ENCODE results near the gene NKAIN2.
"Not testable (repeated sequence)": the region's sequence is repeated elsewhere in the genome, so short reads cannot be mapped to it uniquely, and the experiment has no call there.

The NKAIN2 gene

DNA sequence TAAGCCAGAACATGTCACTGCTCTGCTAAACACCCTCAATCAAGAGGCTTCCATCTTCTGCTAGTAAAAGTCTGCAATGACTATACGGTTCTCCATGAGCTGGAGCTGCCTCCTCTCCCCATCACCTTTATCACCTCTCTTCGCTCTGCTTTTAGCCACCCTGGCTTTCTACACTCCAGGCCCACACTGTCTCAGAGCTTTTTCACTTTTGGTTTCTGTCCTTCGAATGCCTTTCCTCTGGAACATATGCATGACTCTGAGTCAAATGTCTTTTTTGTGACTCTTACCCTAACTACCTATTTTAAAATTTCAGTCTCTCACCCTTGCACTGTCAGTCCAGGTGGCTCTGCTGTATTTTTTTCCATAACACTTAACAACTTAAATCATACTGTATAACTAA, 633.1 kb downstream of the NKAIN2 start:
- no peak for DNase-seq (ENCODE audit: low read depth)

DNA sequence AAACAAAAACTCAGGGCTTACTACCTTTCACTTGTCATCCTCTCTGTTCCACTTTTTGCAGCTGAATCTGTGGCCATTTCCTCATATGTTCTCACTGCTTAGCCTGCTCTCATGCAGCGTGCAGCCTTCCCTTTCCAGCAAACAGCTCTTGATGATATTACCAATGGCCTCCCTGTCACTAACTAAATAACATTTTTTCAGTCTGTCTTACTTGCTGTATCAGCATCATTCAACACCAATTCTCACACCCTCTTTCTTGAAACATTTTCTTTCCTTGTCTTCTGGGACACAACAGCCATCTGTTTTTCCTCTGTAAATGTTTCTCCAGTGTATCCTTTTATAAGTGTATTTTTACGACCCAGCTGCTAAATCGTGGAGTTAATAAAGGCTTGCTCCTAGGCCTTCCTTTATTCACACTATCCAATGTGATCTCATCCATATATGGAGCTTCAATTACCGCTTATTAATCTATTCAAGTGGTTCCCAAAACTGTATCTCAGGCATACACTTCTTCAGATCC, 634.9 kb downstream of the NKAIN2 start:
- DNase-seq (ENCODE audit: low read depth), result no peak

DNA sequence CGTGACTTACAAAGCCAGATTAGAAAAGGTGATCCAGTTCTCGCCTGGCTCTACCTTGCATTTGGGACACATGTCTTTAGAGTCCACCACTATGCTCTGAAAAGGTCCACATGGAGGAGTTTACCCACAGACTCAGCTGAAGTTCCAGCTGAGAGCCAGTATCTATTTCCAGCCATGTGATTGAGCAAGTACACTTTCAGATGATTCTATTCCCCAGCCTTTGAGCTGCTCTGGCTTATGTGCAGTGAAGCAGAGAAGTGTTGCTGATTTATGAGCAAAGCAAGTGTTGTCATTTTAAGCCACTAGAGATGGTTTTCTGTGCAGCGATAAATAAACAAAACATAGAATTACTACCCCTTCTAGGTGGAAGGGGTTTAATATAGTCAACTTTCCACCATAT, 637.8 kb downstream of the NKAIN2 start:
- no peak for DNase-seq (ENCODE audit: low read depth)

DNA sequence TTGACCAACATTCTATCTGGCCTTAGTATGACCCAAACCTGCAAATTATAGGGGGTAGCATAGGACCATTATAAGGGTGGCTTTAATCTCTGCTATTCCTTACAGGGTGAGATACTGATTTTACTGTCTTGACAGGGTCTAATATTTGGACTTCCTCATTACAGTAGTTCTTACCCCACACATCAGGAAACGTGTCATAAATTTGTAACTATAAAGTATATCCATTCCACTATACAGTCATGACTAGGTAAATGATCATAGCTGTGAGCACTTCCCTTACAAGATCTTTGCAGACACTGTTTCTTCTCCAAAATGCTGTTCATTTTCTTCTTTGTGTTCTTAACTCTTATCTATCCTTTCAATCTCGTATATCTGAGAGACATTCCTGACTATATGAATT, 639.9 kb downstream of the NKAIN2 start:
- no peak for DNase-seq (ENCODE audit: low read depth)

DNA sequence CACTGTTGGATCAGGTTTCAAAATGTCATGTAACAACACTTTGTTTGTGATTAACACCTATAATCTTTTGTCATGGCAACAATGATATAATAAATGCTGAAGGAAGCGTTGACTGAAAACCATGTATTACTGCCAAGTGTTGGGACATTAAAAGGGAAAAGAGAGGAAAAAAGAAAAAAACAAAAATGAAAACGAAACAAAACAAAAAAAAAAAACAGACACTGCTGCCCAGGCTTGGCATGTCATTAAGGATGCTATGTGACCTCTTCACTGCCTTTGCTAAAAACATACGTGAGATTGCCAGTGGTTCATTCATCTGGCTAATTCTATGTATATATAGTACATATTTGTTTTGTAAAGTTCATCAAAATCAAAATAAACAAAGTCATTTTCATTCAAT, 641.9 kb downstream of the NKAIN2 start:
- DNase-seq (ENCODE audit: low read depth), result no peak

DNA sequence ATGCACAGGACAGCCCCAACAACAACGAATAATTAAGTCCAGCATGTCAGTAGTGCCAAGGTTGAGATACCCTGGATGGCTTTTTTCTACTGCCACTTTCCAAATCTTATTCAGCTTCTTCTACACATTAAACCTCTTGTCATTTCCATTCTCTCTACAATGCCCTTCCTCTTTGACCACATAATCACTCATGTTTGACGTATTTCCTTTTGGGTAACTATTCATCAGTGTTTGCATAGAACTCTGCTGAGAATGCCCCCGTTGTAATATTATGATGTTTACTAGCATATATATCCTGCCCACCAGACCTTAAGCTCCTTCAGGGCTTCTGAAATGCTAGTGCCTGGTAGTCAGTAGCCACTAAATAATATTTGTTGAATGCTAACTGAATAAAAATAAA, 643.3 kb downstream of the NKAIN2 start:
- no peak for DNase-seq (ENCODE audit: low read depth)

DNA sequence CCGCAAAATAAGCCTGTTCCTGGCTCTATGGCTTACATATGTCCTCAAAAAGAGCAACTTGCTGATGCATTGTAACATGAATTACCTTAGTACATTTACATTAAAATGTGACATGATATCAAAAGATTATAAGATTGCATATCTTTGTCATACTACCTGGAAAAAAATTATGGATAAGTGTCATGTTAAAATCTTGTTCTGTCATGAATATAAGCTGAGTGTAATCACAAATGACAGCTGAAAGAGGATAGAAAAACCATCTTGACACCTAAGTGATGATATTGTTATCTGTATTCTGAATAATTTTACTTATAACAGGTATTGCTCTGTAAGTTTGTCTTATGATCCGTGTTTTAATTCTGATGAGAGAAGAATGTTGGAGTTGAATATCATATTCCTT, 655.6 kb downstream of the NKAIN2 start:
- DNase-seq (ENCODE audit: low read depth), result no peak

DNA sequence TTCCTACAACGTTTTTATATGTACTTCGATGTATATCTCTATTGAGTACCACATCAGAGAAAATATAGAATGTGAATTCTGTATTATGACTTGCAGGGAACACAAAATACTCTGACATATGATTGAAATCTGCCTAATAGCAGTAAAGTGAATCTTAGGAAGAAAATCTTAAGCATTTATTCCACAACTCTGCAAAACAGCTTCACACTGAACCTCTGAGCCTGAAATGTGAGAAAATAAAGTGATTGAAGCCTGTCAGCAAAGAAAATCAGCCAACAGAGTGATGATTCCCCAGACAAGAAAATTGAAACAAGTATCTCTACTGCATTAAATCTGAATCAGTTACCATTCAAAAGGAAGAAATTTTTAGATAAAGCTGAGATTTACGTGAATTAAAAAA, 659.1 kb downstream of the NKAIN2 start:
- no peak for DNase-seq (ENCODE audit: low read depth)

DNA sequence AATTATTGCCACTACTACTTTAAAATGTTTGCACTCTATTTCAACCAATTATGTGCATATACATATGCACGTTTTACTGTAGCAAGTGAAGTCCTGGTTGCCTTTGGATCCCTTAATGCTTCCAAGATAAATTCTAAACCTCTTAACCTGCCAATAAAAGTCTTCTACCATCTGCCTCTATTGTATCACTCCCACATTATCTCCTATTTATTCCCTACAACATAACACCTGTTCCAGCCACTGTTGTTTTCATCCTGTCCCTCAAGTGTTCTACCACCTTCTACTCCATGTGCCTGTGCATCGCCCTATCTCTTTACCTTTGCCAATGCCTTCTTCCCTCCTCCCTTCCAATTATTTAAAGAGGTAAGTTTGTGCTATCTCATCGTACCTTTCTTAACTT, 659.6 kb downstream of the NKAIN2 start:
- no peak for DNase-seq (ENCODE audit: low read depth)

DNA sequence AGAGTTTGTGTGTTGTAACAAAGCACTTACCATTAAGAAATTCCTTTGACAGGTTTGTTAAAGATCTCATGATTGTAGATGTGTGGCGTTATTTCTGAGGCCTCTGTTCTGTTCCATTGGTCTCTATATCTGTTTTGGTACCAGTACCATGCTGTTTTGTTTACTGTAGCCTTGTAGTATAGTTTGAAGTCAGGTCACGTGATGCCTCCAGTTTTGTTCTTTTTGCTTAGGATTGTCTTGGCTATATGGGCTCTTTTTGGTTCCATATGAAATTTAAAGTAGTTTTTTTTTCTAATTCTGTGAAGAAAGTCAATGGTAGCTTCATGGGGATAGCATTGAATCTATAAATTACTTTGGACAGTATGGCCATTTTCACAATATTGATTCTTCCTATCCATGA, 660.9 kb downstream of the NKAIN2 start:
- not testable (repeated sequence) for DNase-seq (ENCODE audit: low read depth)

DNA sequence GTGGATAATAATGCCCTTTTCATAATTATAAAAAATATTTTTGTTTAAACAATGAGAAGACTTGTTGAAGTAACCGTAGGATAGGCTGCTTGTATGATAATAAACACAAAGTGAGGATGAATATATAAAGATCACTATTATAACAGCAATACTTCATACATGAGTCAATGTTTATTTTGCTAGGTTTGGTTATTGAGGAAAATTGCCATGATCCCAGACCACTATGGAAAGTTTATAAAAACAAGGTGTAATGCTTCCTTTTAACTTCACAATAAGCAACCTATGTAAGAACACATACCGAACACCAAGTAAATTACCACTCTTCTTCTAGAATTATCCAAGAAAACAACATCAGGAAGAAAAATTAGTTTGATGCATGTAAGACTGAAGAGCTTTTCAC, 663.3 kb downstream of the NKAIN2 start:
- no peak for DNase-seq (ENCODE audit: low read depth)

DNA sequence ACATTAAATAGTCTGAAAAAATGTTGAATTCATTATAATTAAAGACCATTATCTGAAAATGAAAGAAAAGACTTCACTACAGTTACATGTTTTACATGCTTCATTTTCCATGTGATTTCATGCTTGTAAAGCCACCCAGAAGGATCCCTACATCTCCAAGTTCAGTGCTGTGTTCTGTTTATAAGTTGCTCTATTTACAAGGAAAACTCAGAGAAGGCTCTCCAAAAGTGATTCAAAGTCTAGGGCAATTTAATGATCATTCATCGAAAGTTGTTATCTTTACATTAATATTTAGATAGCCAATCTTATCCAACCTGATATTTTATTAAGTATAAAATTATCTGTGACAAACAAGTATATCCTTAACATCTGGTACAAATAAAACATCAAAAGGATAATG, 663.7 kb downstream of the NKAIN2 start:
- DNase-seq (ENCODE audit: low read depth), result no peak

DNA sequence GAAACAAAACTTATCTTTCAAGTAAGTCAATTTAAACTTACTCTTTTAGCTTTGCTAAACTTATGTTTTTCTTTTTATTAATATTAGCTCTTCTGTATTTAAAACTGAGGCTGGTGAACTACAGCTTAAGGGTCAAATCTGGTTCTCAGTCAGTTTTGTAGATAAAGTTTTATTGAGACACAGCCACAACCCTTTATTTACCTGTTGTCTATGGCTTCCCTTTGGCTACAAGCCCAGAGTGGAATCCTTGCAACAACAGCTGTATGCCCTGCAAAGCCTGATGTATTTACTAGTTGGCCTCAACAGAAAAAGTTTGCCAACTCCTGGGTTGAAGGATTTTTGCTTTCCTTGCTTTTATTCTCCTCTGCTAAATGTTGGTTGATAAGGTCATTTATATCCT, 667.1 kb downstream of the NKAIN2 start:
- no peak for DNase-seq (ENCODE audit: low read depth)

DNA sequence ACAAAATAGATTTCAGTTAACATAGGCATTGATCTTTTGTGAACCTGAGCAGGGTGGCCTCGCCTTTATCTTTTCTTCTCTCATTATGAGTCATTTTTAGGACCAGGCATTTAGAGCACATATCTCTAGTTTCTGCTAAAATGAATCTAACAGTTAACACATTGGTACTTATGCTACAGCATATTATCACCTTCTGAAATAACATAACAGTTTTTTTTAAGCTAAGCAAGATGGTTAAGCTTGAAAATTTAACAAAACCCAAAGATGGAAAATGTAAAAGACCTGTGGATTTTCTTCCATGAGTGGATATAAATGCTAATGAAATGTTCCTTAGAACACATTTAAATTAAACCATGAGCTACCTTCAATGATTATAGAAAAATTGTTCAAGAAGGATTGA, 671.5 kb downstream of the NKAIN2 start:
- DNase-seq (ENCODE audit: low read depth), result no peak

DNA sequence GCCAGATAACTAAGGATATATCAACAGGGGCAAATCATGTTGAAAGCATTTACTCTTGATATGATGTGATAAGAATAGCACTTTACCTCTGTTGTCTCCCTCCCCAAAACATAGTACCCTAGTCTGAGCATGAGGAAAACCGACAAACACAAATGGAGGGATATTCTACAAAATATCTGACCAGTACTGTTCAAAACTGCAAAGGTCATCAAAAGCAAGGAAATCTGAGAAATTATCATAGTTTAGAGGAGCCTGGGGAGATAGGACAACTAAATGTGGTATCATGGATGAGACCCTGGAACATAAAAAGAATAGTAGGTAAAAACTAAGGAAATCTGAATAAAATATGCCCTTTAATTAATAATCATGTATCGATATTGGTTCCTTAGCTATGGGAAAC, 675.2 kb downstream of the NKAIN2 start:
- no peak for DNase-seq (ENCODE audit: low read depth)

DNA sequence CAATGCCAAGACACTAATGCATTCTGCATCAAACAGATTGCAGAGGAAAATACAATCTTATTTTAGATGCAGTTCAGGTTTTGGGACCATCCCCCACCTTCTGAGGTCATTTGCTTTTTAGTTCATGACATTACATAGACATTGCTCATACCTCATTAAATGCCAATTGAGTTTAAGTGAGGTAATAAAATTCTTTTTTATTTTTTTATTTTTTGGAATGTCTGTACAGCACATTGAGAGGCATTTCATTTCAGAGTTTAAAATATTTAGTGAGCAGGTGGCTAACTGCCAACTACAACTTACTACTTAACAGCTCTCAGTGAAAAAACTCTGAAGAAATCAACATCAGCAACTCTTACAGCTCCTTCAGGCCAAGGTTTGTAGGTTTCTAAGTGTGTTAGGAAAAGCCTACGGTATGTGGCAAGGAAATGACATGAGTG, 676.3 kb downstream of the NKAIN2 start:
- DNase-seq (ENCODE audit: low read depth), result no peak

DNA sequence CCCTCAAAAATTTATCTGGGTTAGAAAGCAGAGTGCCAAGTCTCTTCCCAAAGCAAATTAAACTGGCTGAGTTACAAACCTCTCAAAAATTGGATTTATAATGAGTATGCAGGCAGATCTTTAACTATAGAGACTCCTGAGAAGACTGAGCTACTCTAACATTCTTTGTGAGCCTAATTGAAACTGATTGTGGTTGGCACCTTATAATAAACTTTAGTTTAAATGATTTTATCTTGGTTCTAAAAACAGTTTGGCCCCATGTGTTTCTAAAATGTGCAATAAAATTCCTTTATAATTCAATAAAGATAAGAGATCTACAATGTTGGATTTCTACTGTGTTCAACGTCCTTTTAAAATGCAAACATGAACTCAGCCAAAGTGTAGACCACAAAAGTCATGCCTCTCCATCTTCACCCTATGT, 678.4 kb downstream of the NKAIN2 start:
- no peak for DNase-seq (ENCODE audit: low read depth)

DNA sequence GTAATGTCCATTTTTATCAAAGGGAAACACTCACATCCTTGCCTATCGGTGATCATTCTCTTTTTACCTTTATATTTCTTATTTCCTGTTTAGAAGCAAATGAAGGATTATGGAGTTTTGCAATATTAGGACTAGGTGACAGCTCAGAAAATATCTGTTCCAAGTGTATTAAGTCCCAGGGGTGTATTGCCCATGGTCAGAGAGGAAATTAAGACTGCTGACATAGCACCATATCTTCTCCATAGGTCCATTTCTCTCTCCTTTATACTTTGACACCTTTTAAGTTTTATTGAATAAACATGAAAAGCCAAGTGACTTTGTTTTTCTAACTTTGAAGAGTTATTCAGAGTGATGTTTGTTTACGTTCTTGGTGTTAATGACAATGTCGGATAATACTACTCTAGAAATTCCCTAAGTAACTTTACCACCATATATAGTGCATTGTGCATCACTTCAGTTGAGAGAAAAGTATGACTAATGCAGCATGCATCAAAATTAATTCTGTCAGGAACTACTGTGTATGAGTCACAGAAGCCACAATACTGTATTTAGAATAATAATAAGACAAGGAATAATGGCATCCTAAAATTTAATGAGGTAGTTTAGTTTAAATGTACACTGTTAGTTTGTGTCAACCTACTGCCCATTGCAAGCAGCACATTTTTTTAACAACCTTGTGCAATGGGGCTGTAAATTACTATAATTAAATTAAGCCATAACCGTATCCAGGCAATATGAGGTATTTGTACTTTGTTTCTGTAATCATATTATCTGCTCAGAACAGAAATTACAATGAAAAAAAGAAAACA, 684.2 kb downstream of the NKAIN2 start:
- DNase-seq (ENCODE audit: low read depth), result no peak

DNA sequence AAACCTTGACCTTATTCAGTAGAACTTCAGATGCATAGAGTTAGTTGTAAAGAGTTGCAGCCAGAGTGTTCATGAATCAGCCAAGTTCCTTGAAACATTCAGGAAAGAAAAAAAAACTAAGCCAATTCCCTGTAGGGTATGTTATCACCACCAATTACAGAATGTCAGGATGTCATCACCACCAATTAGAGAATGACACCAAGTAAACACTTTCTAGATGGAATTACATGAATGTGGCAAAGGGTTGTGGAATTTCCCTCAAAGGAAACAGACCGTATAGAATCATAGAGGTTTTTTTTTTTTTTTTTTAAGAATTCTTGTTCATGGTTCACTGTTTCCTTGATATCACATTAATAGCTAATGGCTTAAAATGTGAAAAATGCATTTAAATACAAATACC, 686.5 kb downstream of the NKAIN2 start:
- DNase-seq (ENCODE audit: low read depth), result no peak

DNA sequence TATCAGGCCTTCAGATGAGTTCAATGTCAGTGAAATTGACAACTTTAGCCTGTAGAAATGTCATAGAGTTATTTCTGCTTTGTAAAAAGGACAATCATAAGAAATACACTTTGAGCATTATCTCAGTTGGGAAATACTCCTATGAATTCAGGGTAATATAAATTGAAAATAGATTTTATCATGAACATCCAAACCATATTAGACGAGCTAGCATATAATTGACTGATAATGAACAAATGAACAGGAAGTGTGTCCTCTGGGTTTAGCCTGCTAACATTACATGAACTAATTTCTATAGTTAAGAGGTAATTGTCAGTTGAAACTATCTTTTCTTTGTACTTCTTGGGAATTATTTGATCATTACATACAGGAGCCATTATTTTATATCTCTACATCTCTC, 689.6 kb downstream of the NKAIN2 start:
- no peak for DNase-seq (ENCODE audit: low read depth)

DNA sequence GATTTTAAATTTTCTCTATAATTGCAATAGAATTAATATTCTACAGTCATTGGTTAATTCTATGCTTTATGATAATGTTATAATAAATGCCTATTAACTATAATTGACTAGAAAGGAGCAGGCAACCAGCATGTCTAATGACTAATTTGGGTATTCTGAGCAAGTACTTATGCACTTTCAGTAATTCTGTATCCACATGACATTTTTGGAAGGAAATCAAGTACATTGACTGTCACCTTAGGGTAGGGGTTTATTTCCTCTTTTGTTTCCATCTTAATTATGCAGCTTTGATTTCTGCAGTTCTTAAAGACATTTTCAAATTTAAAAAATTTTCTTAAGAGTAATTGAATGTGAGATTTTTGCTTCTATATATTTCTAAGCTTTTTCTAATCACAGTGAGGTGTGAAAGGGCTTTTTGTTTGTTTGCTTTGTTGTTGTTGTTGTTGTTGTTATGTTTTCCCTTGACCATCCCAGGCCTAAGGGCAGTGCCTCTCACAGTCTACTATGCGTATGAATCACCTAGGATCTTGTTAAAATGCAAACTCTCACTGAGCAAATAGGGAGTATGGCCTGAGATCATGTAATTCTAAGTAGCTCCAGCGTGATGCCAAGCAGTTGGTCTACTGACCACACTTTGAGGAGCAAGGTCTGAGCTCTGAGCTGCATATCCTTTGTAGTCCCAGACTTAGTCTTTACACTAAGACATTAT, 691.4 kb downstream of the NKAIN2 start:
- no peak for DNase-seq (ENCODE audit: low read depth)

DNA sequence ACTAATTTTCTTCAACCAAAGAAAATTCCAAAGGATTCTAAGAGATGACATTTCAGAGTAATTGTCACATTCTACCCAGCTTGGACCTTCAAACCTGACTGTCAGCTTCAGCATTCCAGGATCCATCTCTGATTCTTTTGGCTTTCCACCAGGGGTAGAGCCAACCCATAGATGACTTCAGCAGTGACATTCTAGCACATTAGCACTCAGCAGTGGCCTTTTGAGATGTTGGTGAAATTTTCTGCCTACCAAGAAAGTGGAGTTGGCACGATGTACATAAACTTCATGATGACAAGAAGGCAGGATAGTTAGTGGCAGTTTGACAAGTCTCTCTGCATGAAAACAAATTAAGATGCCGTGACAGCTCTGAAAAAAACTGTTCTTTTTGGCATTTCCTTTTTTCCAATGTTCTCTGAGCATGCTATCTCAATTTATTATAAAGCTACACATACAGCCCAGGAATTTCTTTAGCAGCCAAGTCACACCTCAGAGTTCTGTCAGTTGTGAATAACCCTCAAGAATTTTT, 692.1 kb downstream of the NKAIN2 start:
- DNase-seq (ENCODE audit: low read depth), result no peak

DNA sequence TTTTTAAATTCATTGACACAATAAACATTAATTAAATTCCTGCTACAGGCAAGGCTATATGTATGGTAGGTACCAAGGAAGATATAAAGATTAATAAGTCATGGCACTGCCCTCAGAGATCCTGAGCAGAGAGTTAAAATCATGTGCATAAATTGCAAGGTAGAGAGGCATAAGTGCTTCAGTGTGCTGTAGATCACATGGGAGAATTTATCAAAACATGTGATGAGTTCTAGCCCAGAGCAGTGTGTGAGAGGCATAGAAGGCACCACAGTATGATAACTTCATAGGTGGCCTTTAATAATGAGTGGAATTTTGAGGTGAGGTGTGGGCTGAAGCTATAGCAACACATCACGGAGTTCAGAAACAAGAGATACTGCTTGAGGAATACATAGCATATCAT, 692.7 kb downstream of the NKAIN2 start:
- DNase-seq (ENCODE audit: low read depth), result no peak

Data from activated T-helper 1 cell treated with Interleukin-2 at 50 U/mL for 16 hours (primary cell).